ENCODE measurements around the gene DCPS. TPM values are rescaled to one million over a fixed set of nuclear protein-coding genes. Genes with fewer than 3 reads are reported as not detected.
"Not testable (repeated sequence)": the region's sequence is repeated elsewhere in the genome, so short reads cannot be mapped to it uniquely, and the experiment has no call there.

DCPS gene
- 6.6 and 11.4 TPM in 2 replicates for total RNA-seq

GRCh38 chr11:126303623-126304456 lies at the start of gene DCPS:
Gene DCPS (plus strand): TSS chr11:126304060. CDS start chr11:126304081, 21 bp downstream.
- peak; percentile 95 for DNase-seq

- no peak for DNase-seq
Measured at GRCh38 chr11:126254819-126255218, 49.0 kb upstream of the DCPS start.

- not testable (repeated sequence) for DNase-seq
Measured at GRCh38 chr11:126255507-126255906, 48.4 kb upstream of the DCPS start.

GRCh38 chr11:126256216-126256615 lies 47.6 kb upstream of the DCPS start:
- DNase-seq = no peak

GRCh38 chr11:126257144-126257543 lies 46.7 kb upstream of the DCPS start:
- no peak for DNase-seq

- peak; percentile 22 for DNase-seq
Measured at GRCh38 chr11:126257764-126258163, 46.1 kb upstream of the DCPS start.

- DNase-seq = no peak
Measured at GRCh38 chr11:126262216-126262615, 41.6 kb upstream of the DCPS start.

GRCh38 chr11:126263489-126263888 lies 40.4 kb upstream of the DCPS start:
- DNase-seq = no peak

GRCh38 chr11:126265811-126266210 lies 38.0 kb upstream of the DCPS start:
- peak; percentile 64 for DNase-seq

GRCh38 chr11:126267650-126268049 lies 36.2 kb upstream of the DCPS start:
- no peak for DNase-seq

- DNase-seq = no peak
Measured at GRCh38 chr11:126268361-126268707, 35.5 kb upstream of the DCPS start.

GRCh38 chr11:126268708-126269579 lies 34.9 kb upstream of the DCPS start, which contains the start of the genes FOXRED1 and SRPRA:
Gene FOXRED1 (plus strand): TSS chr11:126269154. CDS start chr11:126269207, 53 bp downstream.
Gene SRPRA (minus strand): TSS chr11:126268895. CDS start chr11:126268804, 91 bp downstream.
- DNase-seq = peak; percentile 99

GRCh38 chr11:126277322-126277721 lies 26.5 kb upstream of the DCPS start:
- no peak for DNase-seq

- no peak for DNase-seq
Measured at GRCh38 chr11:126277780-126278179, 26.1 kb upstream of the DCPS start.

- DNase-seq = no peak
Measured at GRCh38 chr11:126279191-126279590, 24.7 kb upstream of the DCPS start.

GRCh38 chr11:126280595-126280994 lies 23.3 kb upstream of the DCPS start:
- DNase-seq = no peak

- no peak for DNase-seq
Measured at GRCh38 chr11:126281245-126281644, 22.6 kb upstream of the DCPS start.

- DNase-seq = no peak
Measured at GRCh38 chr11:126281666-126282175, 22.1 kb upstream of the DCPS start.

- peak; percentile 42 for DNase-seq
Measured at GRCh38 chr11:126282361-126282735, 21.5 kb upstream of the DCPS start.

- DNase-seq = peak; percentile 56
Measured at GRCh38 chr11:126282736-126283591, 20.9 kb upstream of the DCPS start, which contains the start of gene TIRAP. Gene TIRAP (plus strand): TSS chr11:126283093. CDS start chr11:126290895, 7,802 bp downstream.

- peak; percentile 93 for DNase-seq
Measured at GRCh38 chr11:126284829-126285228, 19.0 kb upstream of the DCPS start.

- DNase-seq = no peak
Measured at GRCh38 chr11:126288237-126288636, 15.6 kb upstream of the DCPS start.

All from dermis blood vessel endothelial cell (primary cell).